Activated T-helper 17 cell treated with anti-CD3 and anti-CD28 coated beads, Interleukin-2, amount 50 U/mL, for 72 hours (primary cell): Measurements from ENCODE around the gene HLF. TPM values are rescaled to one million over a fixed set of nuclear protein-coding genes. Genes with fewer than 3 reads are reported as not detected.

Experiments used
- total RNA-seq, 2 donors: library from RNA; stranded (reverse); gene quantifications; one replicate each; pipeline ENCODE4 v1.2.3, GENCODE V29; 2022

HLF gene
- total RNA-seq, 2 donors from 2014 or later, result 21.7 to 46.3 TPM

Other genes with a start within 250 kb of the HLF start
- 10 to 100 TPM; 21.7 to 28.6 TPM for gene MMD, start 156.9 kb downstream of the HLF start, total RNA-seq
- gene SMIM36, start 246.5 kb downstream of the HLF start, total RNA-seq, result not detected